Measurements from ENCODE around the gene TMPRSS15.

Gene TMPRSS15

DNA sequence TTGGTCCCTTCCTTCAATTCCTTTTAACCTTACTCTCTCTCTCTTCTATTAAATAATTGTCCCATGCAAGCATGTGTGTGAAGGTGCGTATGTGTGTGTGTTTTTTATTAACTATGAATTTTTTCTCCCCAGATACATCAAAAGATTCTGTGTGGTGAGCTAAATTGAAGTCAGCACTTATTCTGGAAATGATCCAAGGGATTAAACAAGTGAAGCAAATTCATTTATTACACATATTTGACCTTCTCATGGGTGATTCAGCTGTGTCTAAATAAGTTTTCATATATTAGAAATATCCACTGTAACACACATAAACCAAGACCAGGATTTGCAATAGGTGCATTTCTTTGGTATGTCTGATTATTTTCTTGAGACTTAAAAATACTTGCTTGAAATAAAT is 134.7 kb downstream of the TMPRSS15 start:
- H3K27ac ChIP-seq (ENCODE audit: low read length), result no peak overlapping the region
- H3K36me3 ChIP-seq (ENCODE audit: control insufficient read depth, low read depth, low read length), result no peaks in the 10 kb centered on the region
- H3K9me3 ChIP-seq (ENCODE audit: control insufficient read depth, low read depth, low read length), result no peaks in the 10 kb centered on the region
- H3K27me3 ChIP-seq (ENCODE audit: control insufficient read depth, insufficient read depth, low read length), result no peaks in the 10 kb centered on the region
- no peak overlapping the region for H3K9ac ChIP-seq (ENCODE audit: low read length)
- H3K4me3 ChIP-seq (ENCODE audit: low read length), result no peak overlapping the region
- no peaks in the 10 kb centered on the region for H3K4me1 ChIP-seq (ENCODE audit: control insufficient read depth, low read depth, low read length)

DNA sequence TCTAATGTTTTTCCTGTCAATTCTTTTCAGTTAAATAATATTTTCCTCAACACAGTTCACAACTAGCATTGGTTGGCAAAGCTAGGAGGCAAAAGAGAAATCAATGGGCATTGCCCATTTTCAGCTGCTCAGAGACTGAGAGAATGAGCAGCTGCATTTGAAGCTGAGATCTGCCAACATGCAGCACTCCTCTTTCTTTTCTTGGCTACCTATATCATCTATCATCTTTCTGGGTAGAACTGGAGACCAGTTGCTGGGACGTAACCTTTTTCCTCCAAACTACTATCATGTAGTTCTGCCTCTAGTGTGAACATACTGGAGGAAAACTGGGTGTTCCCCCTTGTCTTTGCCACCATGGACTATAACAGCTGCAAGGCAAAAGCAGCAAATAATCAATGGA is 136.1 kb downstream of the TMPRSS15 start:
- H3K27ac ChIP-seq (ENCODE audit: low read length), result no peak overlapping the region
- no peaks in the 10 kb centered on the region for H3K36me3 ChIP-seq (ENCODE audit: control insufficient read depth, low read depth, low read length)
- H3K9me3 ChIP-seq (ENCODE audit: control insufficient read depth, low read depth, low read length), result no peaks in the 10 kb centered on the region
- no peak overlapping the region for H3K4me3 ChIP-seq (ENCODE audit: low read length)
- H3K9ac ChIP-seq (ENCODE audit: low read length), result no peak overlapping the region
- no peaks in the 10 kb centered on the region for H3K27me3 ChIP-seq (ENCODE audit: control insufficient read depth, insufficient read depth, low read length)
- H3K4me1 ChIP-seq (ENCODE audit: control insufficient read depth, low read depth, low read length), result no peaks in the 10 kb centered on the region

DNA sequence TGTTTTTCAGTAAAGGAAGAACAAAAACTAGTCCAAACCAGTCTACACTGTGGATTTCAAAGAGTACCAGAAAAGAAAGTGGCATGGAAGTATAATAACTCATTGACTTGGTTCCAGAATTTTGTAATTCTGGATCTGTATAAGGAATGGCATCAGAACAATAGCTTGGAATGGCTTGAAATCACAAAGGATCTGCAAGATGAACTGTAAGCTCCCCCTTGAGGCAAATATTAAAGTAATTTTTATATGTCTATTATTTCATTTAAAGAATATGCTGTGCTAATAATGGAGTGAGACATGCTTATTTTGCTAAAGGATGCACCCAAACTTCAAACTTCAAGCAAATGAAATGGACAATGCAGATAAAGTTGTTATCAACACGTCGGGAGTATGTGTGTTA is 137.6 kb downstream of the TMPRSS15 start:
- no peaks in the 10 kb centered on the region for H3K9me3 ChIP-seq (ENCODE audit: control insufficient read depth, low read depth, low read length)
- H3K36me3 ChIP-seq (ENCODE audit: control insufficient read depth, low read depth, low read length), result no peaks in the 10 kb centered on the region
- H3K4me1 ChIP-seq (ENCODE audit: control insufficient read depth, low read depth, low read length), result no peaks in the 10 kb centered on the region
- no peak overlapping the region for H3K4me3 ChIP-seq (ENCODE audit: low read length)
- no peak overlapping the region for H3K9ac ChIP-seq (ENCODE audit: low read length)
- H3K27me3 ChIP-seq (ENCODE audit: control insufficient read depth, insufficient read depth, low read length), result no peaks in the 10 kb centered on the region
- no peak overlapping the region for H3K27ac ChIP-seq (ENCODE audit: low read length)

DNA sequence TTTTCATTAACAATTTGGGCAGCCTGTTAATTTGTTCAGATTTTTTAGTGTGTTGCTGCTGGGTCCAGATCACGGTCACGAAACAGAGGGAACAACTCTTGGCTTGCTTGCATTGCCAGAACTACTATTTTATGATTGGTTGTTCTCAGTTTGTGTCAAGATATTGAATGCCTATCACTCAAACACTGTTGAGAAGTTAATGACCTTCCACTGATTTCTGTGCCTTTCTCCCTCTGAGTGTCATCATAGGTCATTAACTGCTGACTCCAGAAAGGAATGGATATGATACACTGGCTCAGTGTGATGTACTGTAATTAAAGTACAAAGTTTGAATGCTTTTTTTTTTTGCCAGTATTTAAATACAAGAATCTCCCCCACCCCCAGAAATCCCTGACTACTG is 149.8 kb downstream of the TMPRSS15 start:
- Histone ChIP-seq H3K36me3 (ENCODE audit: control insufficient read depth, low read depth, low read length) (no peaks in the 10 kb centered on the region), H3K4me1 (ENCODE audit: control insufficient read depth, low read depth, low read length) (no peaks in the 10 kb centered on the region), H3K27me3 (ENCODE audit: control insufficient read depth, insufficient read depth, low read length) (no peaks in the 10 kb centered on the region), H3K27ac (ENCODE audit: low read length) (no peak overlapping the region), H3K9me3 (ENCODE audit: control insufficient read depth, low read depth, low read length) (no peaks in the 10 kb centered on the region), H3K9ac (ENCODE audit: low read length) (no peak overlapping the region), H3K4me3 (ENCODE audit: low read length) (no peak overlapping the region)

DNA sequence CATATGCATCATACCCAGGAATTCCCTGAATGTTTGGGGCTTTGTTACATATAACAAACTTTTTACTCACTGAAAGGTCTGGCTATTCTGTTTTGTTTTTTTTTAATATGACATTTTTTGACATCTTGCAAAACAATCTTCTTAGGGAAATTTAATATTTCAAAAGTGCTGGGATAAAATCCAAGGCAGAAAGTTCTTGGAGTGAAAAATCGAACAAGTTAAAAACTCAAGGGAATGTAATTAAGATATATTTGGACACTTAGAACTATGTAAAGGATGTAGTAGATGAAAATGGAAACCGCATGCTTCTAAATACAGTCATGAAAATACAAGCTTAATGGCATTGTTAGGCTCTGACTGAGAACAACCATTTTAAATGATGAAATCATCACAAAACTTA is 150.4 kb downstream of the TMPRSS15 start:
- Histone ChIP-seq H3K9me3 (ENCODE audit: control insufficient read depth, low read depth, low read length) (no peaks in the 10 kb centered on the region), H3K9ac (ENCODE audit: low read length) (no peak overlapping the region), H3K27ac (ENCODE audit: low read length) (no peak overlapping the region), H3K36me3 (ENCODE audit: control insufficient read depth, low read depth, low read length) (no peaks in the 10 kb centered on the region), H3K4me1 (ENCODE audit: control insufficient read depth, low read depth, low read length) (no peaks in the 10 kb centered on the region), H3K4me3 (ENCODE audit: low read length) (no peak overlapping the region), H3K27me3 (ENCODE audit: control insufficient read depth, insufficient read depth, low read length) (no peaks in the 10 kb centered on the region)

DNA sequence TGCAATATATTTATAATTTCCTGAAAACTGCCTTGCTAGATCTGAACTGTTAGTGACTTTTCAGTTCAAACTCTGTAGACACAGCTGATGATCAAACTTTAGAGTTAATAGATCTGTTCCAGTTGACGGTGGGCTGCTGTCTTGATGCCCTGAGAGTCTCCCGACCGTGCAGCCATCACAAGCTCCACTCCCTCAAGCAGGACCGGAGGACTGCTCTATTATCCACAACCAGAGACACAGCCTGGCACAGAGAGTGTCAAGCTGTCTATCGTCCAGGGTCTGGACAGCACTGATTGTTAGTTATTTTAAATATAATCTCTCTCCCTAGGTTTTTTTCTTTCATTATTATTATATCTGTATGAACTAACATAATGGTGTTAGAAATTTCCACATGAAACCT is 150.9 kb downstream of the TMPRSS15 start:
- no peaks in the 10 kb centered on the region for H3K9me3 ChIP-seq (ENCODE audit: control insufficient read depth, low read depth, low read length)
- H3K36me3 ChIP-seq (ENCODE audit: control insufficient read depth, low read depth, low read length), result no peaks in the 10 kb centered on the region
- no peaks in the 10 kb centered on the region for H3K27me3 ChIP-seq (ENCODE audit: control insufficient read depth, insufficient read depth, low read length)
- no peak overlapping the region for H3K27ac ChIP-seq (ENCODE audit: low read length)
- H3K9ac ChIP-seq (ENCODE audit: low read length), result no peak overlapping the region
- H3K4me1 ChIP-seq (ENCODE audit: control insufficient read depth, low read depth, low read length), result no peaks in the 10 kb centered on the region
- H3K4me3 ChIP-seq (ENCODE audit: low read length), result no peak overlapping the region

DNA sequence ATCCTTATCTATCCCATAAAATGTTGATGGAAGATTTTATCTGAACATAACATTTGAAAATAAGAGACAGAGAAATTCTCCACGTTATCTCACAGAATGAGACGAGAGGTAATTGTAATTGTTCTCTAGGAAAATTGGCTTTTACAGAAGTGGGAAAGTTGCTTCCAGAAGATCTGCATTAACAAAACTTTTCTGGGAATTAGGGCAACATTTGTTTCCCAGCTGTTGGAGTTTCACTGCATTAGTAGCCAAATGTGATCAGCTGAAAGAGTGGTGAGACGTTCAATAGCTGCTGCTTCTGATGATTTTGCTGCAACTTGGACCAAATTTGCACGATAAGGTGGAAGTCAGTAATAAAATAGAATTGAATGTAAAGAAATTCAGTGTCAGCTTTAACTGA is 151.3 kb downstream of the TMPRSS15 start:
- Histone ChIP-seq H3K27ac (ENCODE audit: low read length) (no peak overlapping the region), H3K9me3 (ENCODE audit: control insufficient read depth, low read depth, low read length) (no peaks in the 10 kb centered on the region), H3K27me3 (ENCODE audit: control insufficient read depth, insufficient read depth, low read length) (no peaks in the 10 kb centered on the region), H3K36me3 (ENCODE audit: control insufficient read depth, low read depth, low read length) (no peaks in the 10 kb centered on the region), H3K9ac (ENCODE audit: low read length) (no peak overlapping the region), H3K4me1 (ENCODE audit: control insufficient read depth, low read depth, low read length) (no peaks in the 10 kb centered on the region), H3K4me3 (ENCODE audit: low read length) (no peak overlapping the region)

DNA sequence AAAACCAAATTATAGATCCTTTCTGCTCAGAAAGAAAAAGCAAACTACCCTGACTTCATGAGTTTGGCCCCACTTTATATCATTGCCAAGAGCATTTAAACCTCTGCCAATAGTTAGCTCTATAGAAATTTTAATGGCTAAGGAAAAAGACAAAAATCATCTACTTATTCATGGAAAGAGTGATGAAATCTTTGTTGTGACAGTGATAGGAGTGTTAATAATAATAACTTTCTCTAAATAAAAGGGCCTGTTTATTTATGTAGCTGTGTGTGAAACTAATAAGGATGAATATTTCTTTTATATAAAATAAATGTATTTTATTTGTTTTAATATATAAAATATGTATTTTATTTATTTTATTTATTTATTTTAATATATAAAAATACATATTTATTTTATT is 152.5 kb downstream of the TMPRSS15 start:
- Histone ChIP-seq H3K36me3 (ENCODE audit: control insufficient read depth, low read depth, low read length) (no peaks in the 10 kb centered on the region), H3K9me3 (ENCODE audit: control insufficient read depth, low read depth, low read length) (no peaks in the 10 kb centered on the region), H3K4me3 (ENCODE audit: low read length) (no peak overlapping the region), H3K27me3 (ENCODE audit: control insufficient read depth, insufficient read depth, low read length) (peaks cover 12% of the 10 kb centered on the region), H3K9ac (ENCODE audit: low read length) (no peak overlapping the region), H3K4me1 (ENCODE audit: control insufficient read depth, low read depth, low read length) (no peaks in the 10 kb centered on the region), H3K27ac (ENCODE audit: low read length) (no peak overlapping the region)

DNA sequence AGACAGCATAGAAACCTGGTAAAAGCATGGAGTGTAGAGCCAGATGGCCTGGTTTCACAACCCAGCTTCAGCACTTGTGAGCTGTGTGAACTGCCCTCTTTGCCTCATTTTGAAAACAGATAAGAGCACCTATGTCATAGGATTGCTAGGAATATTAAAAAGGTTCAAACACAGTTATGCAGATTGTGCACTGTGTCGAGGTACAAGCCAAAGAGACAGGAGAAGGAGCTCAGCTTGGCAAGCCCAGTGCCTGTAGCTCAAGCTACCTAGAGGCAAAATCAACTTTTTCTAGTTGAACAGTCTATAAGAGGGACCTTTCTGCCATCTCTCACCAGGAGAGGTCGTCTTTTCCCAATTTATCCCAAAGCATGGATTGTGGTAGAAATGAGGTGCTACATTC is 153.9 kb downstream of the TMPRSS15 start:
- Histone ChIP-seq H3K27me3 (ENCODE audit: control insufficient read depth, insufficient read depth, low read length) (peaks cover 26% of the 10 kb centered on the region), H3K4me3 (ENCODE audit: low read length) (no peak overlapping the region), H3K27ac (ENCODE audit: low read length) (no peak overlapping the region), H3K4me1 (ENCODE audit: control insufficient read depth, low read depth, low read length) (no peaks in the 10 kb centered on the region), H3K9ac (ENCODE audit: low read length) (no peak overlapping the region), H3K36me3 (ENCODE audit: control insufficient read depth, low read depth, low read length) (no peaks in the 10 kb centered on the region), H3K9me3 (ENCODE audit: control insufficient read depth, low read depth, low read length) (no peaks in the 10 kb centered on the region)

DNA sequence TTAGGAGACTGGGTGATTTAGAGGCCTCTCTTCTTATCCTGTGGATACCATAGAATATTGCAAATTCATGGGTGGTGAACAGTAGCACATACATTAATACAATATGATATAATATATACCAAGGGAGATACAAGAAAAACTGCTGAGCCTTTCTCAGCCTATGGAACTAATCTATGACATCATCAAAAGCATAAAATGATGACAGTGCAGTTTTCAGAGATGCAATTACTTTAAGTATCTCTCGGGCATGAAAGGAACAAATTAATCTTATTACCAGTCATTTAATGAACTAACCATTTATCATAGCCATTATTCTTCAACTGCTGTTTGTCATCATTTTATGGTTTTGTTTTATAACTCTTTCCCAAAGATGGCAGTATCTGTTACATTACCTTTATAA is 155.4 kb downstream of the TMPRSS15 start:
- H3K27me3 ChIP-seq (ENCODE audit: control insufficient read depth, insufficient read depth, low read length), result peaks cover 41% of the 10 kb centered on the region
- no peaks in the 10 kb centered on the region for H3K4me1 ChIP-seq (ENCODE audit: control insufficient read depth, low read depth, low read length)
- H3K9me3 ChIP-seq (ENCODE audit: control insufficient read depth, low read depth, low read length), result no peaks in the 10 kb centered on the region
- H3K4me3 ChIP-seq (ENCODE audit: low read length), result no peak overlapping the region
- no peak overlapping the region for H3K9ac ChIP-seq (ENCODE audit: low read length)
- no peak overlapping the region for H3K27ac ChIP-seq (ENCODE audit: low read length)
- H3K36me3 ChIP-seq (ENCODE audit: control insufficient read depth, low read depth, low read length), result no peaks in the 10 kb centered on the region

DNA sequence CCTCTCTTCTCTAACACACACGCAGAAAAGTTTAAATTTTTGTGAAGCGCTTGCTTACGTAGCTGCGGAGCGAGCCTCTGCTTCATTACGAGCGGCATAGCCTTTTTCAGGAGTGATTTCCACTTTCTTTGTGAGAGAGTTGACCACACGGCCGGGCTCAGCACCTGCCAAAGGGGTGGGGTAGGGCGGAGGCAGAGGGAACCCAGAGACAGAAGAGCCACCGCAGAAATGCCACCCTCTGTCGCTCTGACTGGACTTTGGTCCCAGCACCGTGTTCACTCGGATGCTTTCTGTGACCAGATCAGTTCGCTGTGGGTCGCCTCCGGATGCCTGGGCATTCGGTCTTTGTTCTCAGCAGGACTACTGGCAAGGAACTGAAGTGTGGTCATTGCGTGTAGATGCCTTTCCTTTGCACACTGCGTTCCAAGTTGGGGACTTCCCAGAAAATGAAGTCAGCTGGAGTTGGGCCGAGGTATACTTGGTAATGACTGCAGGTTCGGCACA is 158.1 kb downstream of the TMPRSS15 start:
- Histone ChIP-seq H3K4me3 (ENCODE audit: low read length) (peak overlapping the region; percentile 77), H3K36me3 (ENCODE audit: control insufficient read depth, low read depth, low read length) (no peaks in the 10 kb centered on the region)

DNA sequence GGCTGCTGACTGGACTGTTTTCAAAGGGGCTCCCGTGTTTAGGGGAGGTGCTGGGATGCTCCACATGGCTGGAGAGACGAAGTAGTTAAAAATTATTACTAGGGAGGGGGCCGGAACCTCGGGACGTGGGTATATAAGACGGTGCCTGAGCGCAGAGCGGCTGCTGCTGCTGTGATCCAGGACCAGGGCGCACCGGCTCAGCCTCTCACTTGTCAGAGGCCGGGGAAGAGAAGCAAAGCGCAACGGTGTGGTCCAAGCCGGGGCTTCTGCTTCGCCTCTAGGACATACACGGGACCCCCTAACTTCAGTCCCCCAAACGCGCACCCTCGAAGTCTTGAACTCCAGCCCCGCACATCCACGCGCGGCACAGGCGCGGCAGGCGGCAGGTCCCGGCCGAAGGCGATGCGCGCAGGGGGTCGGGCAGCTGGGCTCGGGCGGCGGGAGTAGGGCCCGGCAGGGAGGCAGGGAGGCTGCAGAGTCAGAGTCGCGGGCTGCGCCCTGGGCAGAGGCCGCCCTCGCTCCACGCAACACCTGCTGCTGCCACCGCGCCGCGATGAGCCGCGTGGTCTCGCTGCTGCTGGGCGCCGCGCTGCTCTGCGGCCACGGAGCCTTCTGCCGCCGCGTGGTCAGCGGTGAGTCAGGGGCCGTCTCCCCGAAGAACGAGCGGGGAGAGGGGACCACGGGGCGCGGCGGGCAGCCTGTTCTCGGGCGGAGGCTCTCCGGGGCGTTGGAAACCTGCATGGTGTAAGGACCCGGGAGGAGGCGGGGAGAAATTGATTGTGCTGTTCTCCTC is 158.7 kb downstream of the TMPRSS15 start, which contains the start of gene CHODL:
Gene CHODL (plus strand): TSS at position 163 of the 793 bp plus-strand sequence. CDS start 391 bp downstream, at position 554.
- H3K9me3 ChIP-seq (ENCODE audit: control insufficient read depth, low read depth, low read length), result no peaks in the 10 kb centered on the region
- no peak within 1 kb of the TSS for H3K9ac ChIP-seq (ENCODE audit: low read length)
- H3K27ac ChIP-seq (ENCODE audit: low read length), result no peak within 1 kb of the TSS
- no peaks in the 10 kb centered on the region for H3K36me3 ChIP-seq (ENCODE audit: control insufficient read depth, low read depth, low read length)
- peak within 1 kb of the TSS; percentile 77 for H3K4me3 ChIP-seq (ENCODE audit: low read length)
- peaks cover 47% of the 10 kb centered on the region for H3K27me3 ChIP-seq (ENCODE audit: control insufficient read depth, insufficient read depth, low read length)
- no peaks in the 10 kb centered on the region for H3K4me1 ChIP-seq (ENCODE audit: control insufficient read depth, low read depth, low read length)

More for the DNA sequence above, 158.1 kb downstream of the TMPRSS15 start:
- no peak overlapping the region for H3K27ac ChIP-seq (ENCODE audit: low read length)
- peaks cover 47% of the 10 kb centered on the region for H3K27me3 ChIP-seq (ENCODE audit: control insufficient read depth, insufficient read depth, low read length)
- H3K9ac ChIP-seq (ENCODE audit: low read length), result no peak overlapping the region
- H3K9me3 ChIP-seq (ENCODE audit: control insufficient read depth, low read depth, low read length), result no peaks in the 10 kb centered on the region
- no peaks in the 10 kb centered on the region for H3K4me1 ChIP-seq (ENCODE audit: control insufficient read depth, low read depth, low read length)
